Parathyroid adenoma (tissue), 2 donors: ENCODE results near the gene METTL9.

Experiments used
- H2AFZ ChIP-seq: fragments of 300-600 bp; sonication (generic); one replicate; pipeline ENCODE4 v1.7.0; 2017; ENCODE audit warnings: antibody characterized with exemption, mild to moderate bottlenecking
- H3K27ac ChIP-seq: fragments of 300-600 bp; sonication (generic); one replicate; pipeline ENCODE4 v1.7.0; 2017
- H3K27me3 ChIP-seq: fragments of 300-600 bp; sonication (generic); one replicate; pipeline ENCODE4 v1.7.0; 2017; ENCODE audit warnings: low read length; ENCODE audit not compliant: control insufficient read depth, insufficient read depth
- H3K36me3 ChIP-seq: fragments of 300-600 bp; sonication (generic); one replicate; pipeline ENCODE4 v1.7.0; 2017; ENCODE audit warnings: low read length; ENCODE audit not compliant: control insufficient read depth, insufficient read depth
- H3K4me1 ChIP-seq: fragments of 300-600 bp; sonication (generic); one replicate; pipeline ENCODE4 v1.7.0; 2017; ENCODE audit warnings: control low read depth
- H3K4me2 ChIP-seq: fragments of 300-600 bp; sonication (generic); one replicate; pipeline ENCODE4 v1.7.0; 2017; ENCODE audit warnings: low read length
- H3K4me3 ChIP-seq: fragments of 300-600 bp; sonication (generic); one replicate; pipeline ENCODE4 v1.7.0; 2017; ENCODE audit warnings: low read depth, low read length
- H3K79me2 ChIP-seq: fragments of 300-600 bp; sonication (generic); one replicate; pipeline ENCODE4 v1.7.0; 2017; ENCODE audit warnings: control low read depth
- H3K9ac ChIP-seq: fragments of 300-600 bp; sonication (generic); one replicate; pipeline ENCODE4 v1.7.0; 2017; ENCODE audit warnings: mild to moderate bottlenecking
- H3K9me3 ChIP-seq: fragments of 300-600 bp; sonication (generic); one replicate; pipeline ENCODE4 v1.7.0; 2017; ENCODE audit warnings: low read length; ENCODE audit not compliant: control insufficient read depth
- CTCF ChIP-seq: fragments of 300-600 bp; sonication (generic); IDR thresholded peaks from one replicate; pipeline ENCODE4 v1.7.0; 2017; ENCODE audit warnings: antibody characterized with exemption, mild to moderate bottlenecking
- donor health status: primary hyperparathyroidism.

METTL9 gene

GRCh38 chr16:21651515-21651914 lies 52.1 kb downstream of the METTL9 start:
- no peaks in the 10 kb centered on the region for H3K9me3 ChIP-seq
- no peak overlapping the region for H3K27ac ChIP-seq
- H3K27me3 ChIP-seq, result no peaks in the 10 kb centered on the region
- H2AFZ ChIP-seq, result no peak overlapping the region
- H3K4me1 ChIP-seq, result no peaks in the 10 kb centered on the region
- no peak overlapping the region for H3K4me2 ChIP-seq
- peaks cover 15% of the 10 kb centered on the region for H3K79me2 ChIP-seq
- H3K4me3 ChIP-seq, result no peak overlapping the region
- H3K36me3 ChIP-seq, result no peaks in the 10 kb centered on the region
- no peak for TF ChIP-seq CTCF
- no peak overlapping the region for H3K9ac ChIP-seq

GRCh38 chr16:21652453-21652852 lies 53.1 kb downstream of the METTL9 start, which contains the start of gene IGSF6:
Gene IGSF6, minus strand, starts transcription at chr16:21652608. Its CDS starts 10 bp downstream, at chr16:21652598.
- no peak for TF ChIP-seq CTCF
- Histone ChIP-seq H3K27ac (no peak within 1 kb of the TSS), H3K4me1 (no peaks in the 10 kb centered on the region), H3K36me3 (no peaks in the 10 kb centered on the region), H3K4me3 (no peak within 1 kb of the TSS), H3K27me3 (no peaks in the 10 kb centered on the region), H2AFZ (no peak within 1 kb of the TSS), H3K9me3 (no peaks in the 10 kb centered on the region), H3K9ac (no peak within 1 kb of the TSS), H3K4me2 (no peak within 1 kb of the TSS), H3K79me2 (peaks cover 11% of the 10 kb centered on the region)

- Histone ChIP-seq H3K27ac (no peak overlapping the region), H3K36me3 (no peaks in the 10 kb centered on the region), H3K4me1 (no peaks in the 10 kb centered on the region), H3K4me2 (no peak overlapping the region), H3K27me3 (no peaks in the 10 kb centered on the region), H3K4me3 (no peak overlapping the region), H3K79me2 (peaks cover 11% of the 10 kb centered on the region), H3K9me3 (no peaks in the 10 kb centered on the region), H3K9ac (no peak overlapping the region), H2AFZ (no peak overlapping the region)
- TF ChIP-seq CTCF, result no peak
These were observed 54.2 kb downstream of the METTL9 start for GRCh38 chr16:21653571-21653970.

GRCh38 chr16:21654466-21654865 lies 55.1 kb downstream of the METTL9 start:
- H3K4me2 ChIP-seq, result no peak overlapping the region
- no peak for TF ChIP-seq CTCF
- H3K9ac ChIP-seq, result no peak overlapping the region
- H3K4me1 ChIP-seq, result no peaks in the 10 kb centered on the region
- peaks cover 11% of the 10 kb centered on the region for H3K79me2 ChIP-seq
- H3K4me3 ChIP-seq, result no peak overlapping the region
- H3K27ac ChIP-seq, result no peak overlapping the region
- H2AFZ ChIP-seq, result no peak overlapping the region
- H3K9me3 ChIP-seq, result no peaks in the 10 kb centered on the region
- no peaks in the 10 kb centered on the region for H3K27me3 ChIP-seq
- H3K36me3 ChIP-seq, result no peaks in the 10 kb centered on the region

- Histone ChIP-seq H2AFZ (no peak overlapping the region), H3K4me1 (no peaks in the 10 kb centered on the region), H3K9me3 (no peaks in the 10 kb centered on the region), H3K9ac (no peak overlapping the region), H3K4me2 (no peak overlapping the region), H3K27ac (no peak overlapping the region), H3K79me2 (peaks cover 9% of the 10 kb centered on the region), H3K4me3 (no peak overlapping the region), H3K36me3 (no peaks in the 10 kb centered on the region), H3K27me3 (no peaks in the 10 kb centered on the region)
- TF ChIP-seq CTCF, result no peak
These were observed 55.5 kb downstream of the METTL9 start for GRCh38 chr16:21654881-21655280.
